GDM1 (cell line): ENCODE measurements around the gene KREMEN1.

Source experiments
- DNase-seq: peaks from one replicate; lab custom pipeline; 2025; lab: John Stamatoyannopoulos, UW

The KREMEN1 gene

DNA sequence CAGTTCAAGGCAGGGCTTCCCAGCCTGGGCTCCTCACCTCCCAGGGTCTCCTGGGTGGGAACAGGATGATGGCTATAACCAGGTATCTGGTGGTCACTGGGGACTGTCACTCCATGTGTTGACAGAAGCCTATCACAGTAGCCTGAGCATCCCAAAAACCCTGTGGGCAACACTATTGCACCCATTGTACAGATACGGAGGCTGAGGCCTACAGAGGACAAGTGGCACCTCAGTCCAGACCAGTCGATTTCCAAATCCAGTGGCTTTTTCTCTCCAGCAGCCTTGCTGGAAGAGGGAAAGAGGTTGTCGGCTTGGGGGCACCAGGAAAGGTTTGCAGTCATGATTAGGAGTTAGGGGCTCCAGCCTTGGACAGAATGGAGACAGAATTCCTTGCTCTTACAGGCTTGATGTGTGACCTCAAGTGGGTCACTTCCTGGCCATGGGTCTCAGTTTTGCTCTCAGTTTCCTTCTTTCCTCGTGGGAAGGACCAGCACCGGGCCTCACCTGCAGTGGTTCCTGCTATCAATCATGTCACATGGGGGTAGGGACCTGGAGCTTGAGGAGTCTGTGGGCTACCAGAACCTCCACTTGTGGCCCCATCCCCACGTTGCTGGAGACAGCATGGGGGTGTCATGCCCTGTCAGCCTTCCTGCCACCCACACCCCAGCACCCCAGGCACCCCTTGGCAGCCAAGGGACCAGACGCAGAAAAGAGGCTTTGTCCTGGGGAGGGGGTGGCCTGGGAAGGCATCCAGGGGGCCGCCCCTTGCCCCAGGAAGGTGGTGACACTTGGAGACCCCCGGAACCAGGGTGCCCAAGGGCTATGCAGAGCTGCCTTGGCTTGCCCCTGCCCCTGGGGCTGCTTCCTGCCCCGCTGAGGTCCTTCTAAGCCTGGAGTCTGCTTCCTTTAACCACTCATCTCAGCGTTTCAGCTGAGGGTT is 135.0 kb downstream of the KREMEN1 start:
- no peak for DNase-seq

- no peak for DNase-seq
These were observed 135.6 kb downstream of the KREMEN1 start for GRCh38 chr22:29208502-29208862.

DNA sequence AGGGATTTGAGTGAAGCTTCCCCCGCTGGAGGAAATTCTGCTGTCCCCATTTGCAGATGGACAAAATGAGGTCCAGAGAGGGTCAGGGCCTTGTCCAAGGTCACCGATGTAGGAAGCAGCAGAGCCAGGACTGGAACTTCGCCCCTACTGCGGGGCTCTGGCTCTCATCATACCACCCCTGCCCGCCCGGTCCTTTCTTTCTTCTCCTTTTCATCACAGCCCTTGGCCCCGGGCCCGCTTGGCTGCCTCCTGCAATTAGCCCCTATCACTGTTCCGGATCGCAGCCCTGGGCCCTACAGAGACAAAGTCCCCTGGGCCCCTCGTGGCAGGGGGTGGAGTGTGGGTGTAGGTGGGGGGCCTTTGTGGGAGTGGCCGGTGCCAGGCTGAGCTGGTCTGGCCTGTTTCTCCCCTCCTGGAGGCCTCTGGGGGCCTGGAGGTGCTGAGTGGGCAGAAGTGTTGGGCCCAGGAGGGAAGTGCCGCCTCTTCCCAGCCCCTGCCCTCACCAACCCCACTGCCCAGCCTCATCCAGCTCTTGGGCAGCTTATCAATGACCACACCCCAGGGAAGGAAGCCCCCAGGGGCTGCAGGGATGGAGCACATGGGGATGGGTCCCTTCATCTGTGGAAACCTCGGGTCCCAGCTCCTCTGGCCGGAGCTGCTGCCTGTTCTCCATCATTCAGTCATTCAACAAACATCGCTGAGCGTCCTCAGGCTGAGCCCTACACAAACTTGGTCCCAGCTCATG is 136.2 kb downstream of the KREMEN1 start:
- no peak for DNase-seq

DNA sequence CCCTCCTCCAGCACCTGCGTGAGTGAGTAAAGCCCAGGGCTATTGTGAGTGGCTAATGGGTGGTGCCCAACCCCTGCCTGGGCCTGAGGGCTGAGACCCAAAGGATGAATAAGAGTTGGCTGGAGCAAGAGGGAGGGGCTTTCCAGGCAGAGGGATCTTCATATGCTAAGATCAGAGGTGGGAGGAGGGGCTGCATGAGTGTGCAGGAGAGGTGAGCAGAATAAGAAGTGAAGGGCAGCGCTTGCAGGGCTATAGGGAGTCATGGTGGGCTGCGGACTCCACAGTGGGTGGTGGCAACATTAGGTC is 136.7 kb downstream of the KREMEN1 start:
- DNase-seq: no peak

- no peak for DNase-seq
These were observed 138.2 kb downstream of the KREMEN1 start for GRCh38 chr22:29211066-29211465.

GRCh38 chr22:29211466-29211865 is 138.6 kb downstream of the KREMEN1 start:
- no peak for DNase-seq

DNA sequence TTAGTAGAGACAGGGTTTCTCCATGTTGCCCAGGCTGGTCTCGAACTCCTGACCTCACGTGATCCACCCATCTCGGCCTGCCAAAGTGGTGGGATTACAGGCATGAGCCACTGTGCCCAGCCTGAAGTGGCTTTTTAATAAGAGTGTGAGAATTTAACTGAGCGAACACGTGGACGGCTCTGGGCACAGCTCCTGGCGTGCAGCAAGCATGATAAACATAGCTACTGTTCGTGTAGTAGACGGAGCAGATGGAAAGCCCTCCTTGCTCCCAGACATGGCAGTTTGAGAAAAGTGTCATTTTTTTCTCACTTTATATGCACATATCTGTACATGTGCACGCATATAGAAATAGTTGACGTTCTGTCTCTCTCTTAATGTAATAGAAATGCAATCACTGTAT is 139.9 kb downstream of the KREMEN1 start:
- no peak for DNase-seq

- DNase-seq: no peak
These were observed 140.7 kb downstream of the KREMEN1 start for GRCh38 chr22:29213493-29213892.

DNA sequence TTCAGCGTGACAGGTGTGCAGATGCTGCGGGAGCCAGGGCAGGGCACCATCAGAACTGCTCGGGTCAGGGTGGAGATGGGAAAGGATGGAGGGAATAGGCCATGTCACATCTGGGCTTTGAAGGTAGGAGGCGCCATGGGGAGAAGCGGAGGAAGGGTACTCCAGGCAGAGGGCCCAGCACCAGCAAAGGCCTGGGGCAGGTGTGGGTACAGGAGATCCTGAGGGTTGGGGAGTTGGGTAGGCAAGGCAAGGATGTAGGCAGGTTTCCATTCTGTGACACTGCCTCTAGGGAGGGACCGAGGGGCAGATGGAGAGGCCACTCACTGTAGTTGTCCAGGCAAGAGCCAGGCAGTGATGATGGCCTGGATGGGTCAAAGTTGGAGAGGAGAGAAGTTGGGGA is 141.4 kb downstream of the KREMEN1 start:
- no peak for DNase-seq

DNA sequence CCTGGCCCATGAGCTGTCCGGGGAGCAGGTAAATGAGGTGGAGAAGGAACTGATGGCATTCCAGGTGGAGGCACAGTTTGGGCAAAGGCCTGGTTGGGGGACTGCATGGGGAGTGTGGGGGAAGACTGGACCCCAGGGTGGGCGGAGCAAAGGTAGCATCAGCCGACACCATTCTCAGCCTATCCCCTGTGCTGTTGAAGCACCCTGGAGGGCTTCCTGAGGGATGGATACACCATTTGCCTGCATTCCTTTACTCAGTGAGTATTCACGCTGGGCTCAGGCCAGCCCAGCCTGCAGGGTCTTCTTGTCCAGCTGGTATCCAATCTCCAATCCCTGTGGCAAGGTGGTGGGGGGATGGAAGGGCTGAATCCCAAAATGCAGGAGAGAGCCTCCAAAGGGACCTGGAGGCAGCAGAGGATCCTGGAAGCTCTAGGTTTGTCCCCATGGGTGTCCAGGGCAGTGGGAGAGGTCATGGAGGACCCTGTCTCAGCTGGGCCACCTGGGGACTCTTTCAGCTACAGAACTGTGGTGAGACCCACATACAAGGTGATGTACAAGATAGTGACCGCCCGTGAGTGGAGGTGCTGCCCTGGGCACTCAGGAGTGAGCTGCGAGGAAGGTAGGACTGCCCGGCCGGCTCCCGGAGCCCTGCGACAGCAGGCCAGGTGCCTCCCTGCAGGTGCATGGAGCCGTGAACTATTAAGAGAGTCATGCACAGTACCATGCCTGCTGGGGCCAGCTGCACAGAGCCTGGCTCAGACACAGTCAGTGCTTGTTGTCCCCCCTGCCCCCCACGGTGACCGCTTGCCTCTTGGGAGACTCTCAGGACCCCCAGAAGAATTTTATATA is 142.4 kb downstream of the KREMEN1 start:
- no peak for DNase-seq

- no peak for DNase-seq
These were observed 143.4 kb downstream of the KREMEN1 start for GRCh38 chr22:29216011-29216872.

DNA sequence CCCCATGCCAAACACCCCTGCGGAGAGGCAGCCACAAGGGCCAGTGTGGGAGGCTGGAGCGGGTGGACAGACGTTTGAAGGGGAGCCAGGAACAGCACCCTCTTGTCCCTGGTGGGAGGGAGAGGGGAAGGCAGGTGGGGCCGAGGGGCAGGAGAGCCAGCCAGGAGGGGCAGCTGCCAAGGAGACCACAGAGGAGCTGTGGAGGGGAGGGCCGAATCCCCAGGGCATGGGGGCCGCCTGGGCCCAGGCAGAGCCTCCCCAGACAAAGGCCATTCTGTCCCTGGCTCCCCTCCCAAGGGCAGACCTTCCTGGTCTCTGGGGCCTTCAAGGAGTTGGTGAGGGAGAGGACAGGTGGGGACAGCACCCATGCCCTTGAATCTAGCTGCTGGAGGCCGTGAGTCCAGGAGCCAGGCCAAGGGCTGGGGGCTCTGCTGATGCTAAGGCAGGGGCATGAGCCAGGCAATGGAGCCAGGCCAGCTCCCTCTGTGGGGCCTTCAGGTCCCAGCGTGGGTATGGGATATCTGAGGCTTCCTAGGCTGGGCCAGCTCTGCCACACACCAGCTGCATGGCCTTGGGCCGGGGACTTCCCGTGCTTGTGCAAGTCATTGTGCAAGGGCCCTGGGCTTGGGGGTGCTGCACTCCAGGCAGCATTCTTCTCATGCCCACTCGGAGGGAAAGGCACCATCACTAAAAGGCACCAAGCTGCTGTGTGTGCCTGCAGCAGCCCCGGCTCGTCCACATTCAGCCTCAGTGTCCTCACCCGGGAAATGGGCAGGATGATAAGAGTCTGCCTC is 144.2 kb downstream of the KREMEN1 start:
- no peak for DNase-seq
